Measurements from ENCODE around the gene PHF1.

The PHF1 gene

GRCh38 chr6:33431880-33432541, 21.2 kb downstream of the PHF1 start:
- DNase-seq (ENCODE audit: low read depth in 3 of 3) = no peak

- no peak for DNase-seq (ENCODE audit: low read depth in 3 of 3)
Measured at GRCh38 chr6:33432546-33432945, 21.7 kb downstream of the PHF1 start.

GRCh38 chr6:33433001-33433543, 22.3 kb downstream of the PHF1 start:
- no peak for DNase-seq (ENCODE audit: low read depth in 3 of 3)

- DNase-seq (ENCODE audit: low read depth in 3 of 3) = no peak
Measured at GRCh38 chr6:33433544-33434191, 22.9 kb downstream of the PHF1 start.

GRCh38 chr6:33434961-33435360, 24.1 kb downstream of the PHF1 start:
- no peak for DNase-seq (ENCODE audit: low read depth in 3 of 3)

GRCh38 chr6:33437666-33438065, 26.9 kb downstream of the PHF1 start:
- DNase-seq (ENCODE audit: low read depth in 3 of 3) = no peak

GRCh38 chr6:33438978-33439594, 28.3 kb downstream of the PHF1 start:
- DNase-seq (ENCODE audit: low read depth in 3 of 3) = no peak

- no peak for DNase-seq (ENCODE audit: low read depth in 3 of 3)
Measured at GRCh38 chr6:33439956-33440648, 29.3 kb downstream of the PHF1 start.

- DNase-seq (ENCODE audit: low read depth in 3 of 3) = no peak
Measured at GRCh38 chr6:33440649-33441309, 30.0 kb downstream of the PHF1 start.

GRCh38 chr6:33441457-33441856, 30.6 kb downstream of the PHF1 start:
- no peak for DNase-seq (ENCODE audit: low read depth in 3 of 3)

GRCh38 chr6:33442283-33442682, 31.5 kb downstream of the PHF1 start:
- no peak for DNase-seq (ENCODE audit: low read depth in 3 of 3)

GRCh38 chr6:33443025-33443424, 32.2 kb downstream of the PHF1 start:
- no peak for DNase-seq (ENCODE audit: low read depth in 3 of 3)

- no peak for DNase-seq (ENCODE audit: low read depth in 3 of 3)
Measured at GRCh38 chr6:33443619-33444504, 33.0 kb downstream of the PHF1 start.

GRCh38 chr6:33445119-33445603, 34.3 kb downstream of the PHF1 start:
- no peak for DNase-seq (ENCODE audit: low read depth in 3 of 3)

- DNase-seq (ENCODE audit: low read depth in 3 of 3) = no peak
Measured at GRCh38 chr6:33446356-33446755, 35.5 kb downstream of the PHF1 start.

- no peak for DNase-seq (ENCODE audit: low read depth in 3 of 3)
Measured at GRCh38 chr6:33450434-33450833, 39.6 kb downstream of the PHF1 start.

GRCh38 chr6:33451606-33452005, 40.8 kb downstream of the PHF1 start:
- no peak for DNase-seq (ENCODE audit: low read depth in 3 of 3)

- no peak for DNase-seq (ENCODE audit: low read depth in 3 of 3)
Measured at GRCh38 chr6:33452496-33452895, 41.7 kb downstream of the PHF1 start.

- DNase-seq (ENCODE audit: low read depth in 3 of 3) = no peak
Measured at GRCh38 chr6:33453393-33454008, 42.7 kb downstream of the PHF1 start.
